Measurements from ENCODE around the gene SDK1. TPM values are rescaled to one million over a fixed set of nuclear protein-coding genes. Genes with fewer than 3 reads are reported as not detected.

SDK1 gene
- total and polyA plus RNA-seq, 10 of the 15 experiments (the other 5 are each of a cell fraction or from before 2014, with no cell fraction given): 0.14 to 0.33 TPM; not detected in 8

GRCh38 chr7:4051696-4052095, 750.6 kb downstream of the SDK1 start (continued):
- TF ChIP-seq PRDM15 (CRISPR knock-in tag; IDR thresholded peaks at IDR 0.05): no peak
- TF ChIP-seq ZNF24 (IDR thresholded peaks at IDR 0.05): no peak
- no peak for TF ChIP-seq YBX1 (IDR thresholded peaks at IDR 0.05)
- TF ChIP-seq USF1 (IDR thresholded peaks at IDR 0.05; ENCODE audit: borderline replicate concordance, extremely low read length, insufficient read depth, low read depth, low read length): no peak
- TF ChIP-seq MYB (IDR thresholded peaks at IDR 0.05; ENCODE audit: borderline replicate concordance, low read depth, low read length): no peak
- TF ChIP-seq TARDBP (IDR thresholded peaks at IDR 0.05; ENCODE audit: borderline replicate concordance): no peak
- TF ChIP-seq TCF12 (IDR thresholded peaks at IDR 0.05; ENCODE audit: low read depth, low read length): no peak
- no peak for TF ChIP-seq MAX (IDR thresholded peaks at IDR 0.05; ENCODE audit: low read depth, low read length)
- no peak for TF ChIP-seq RELB (IDR thresholded peaks at IDR 0.05; ENCODE audit: low read depth)
- TF ChIP-seq FOXM1 (IDR thresholded peaks at IDR 0.05; ENCODE audit: low read depth, low read length): no peak

All from GM12878 (cell line).